Neuron (in vitro differentiated cells): ENCODE measurements around the gene KCNH6.
A peak's percentile ranks its signal among the peaks of the same experiment; 100 is the strongest.

Experiments used
- H2AFZ ChIP-seq: one replicate; pipeline ENCODE4 v1.6.1; 2013; ENCODE audit warnings: low read depth, mild to moderate bottlenecking, inconsistent platforms, low read length, moderate library complexity
- H3K27me3 ChIP-seq: one replicate; pipeline ENCODE4 v1.6.1; 2013; ENCODE audit warnings: low read length; ENCODE audit not compliant: insufficient read depth
- H3K36me3 ChIP-seq: one replicate; pipeline ENCODE4 v1.6.1; 2013; ENCODE audit warnings: low read length; ENCODE audit not compliant: insufficient read depth
- H3K4me1 ChIP-seq: one replicate; pipeline ENCODE4 v1.6.1; 2013; ENCODE audit warnings: low read length; ENCODE audit not compliant: insufficient read depth
- H3K4me3 ChIP-seq: 2 replicates; pipeline ENCODE4 v1.5.1; 2013; ENCODE audit warnings: mild to moderate bottlenecking, low read length, moderate library complexity
- H3K9me3 ChIP-seq: one replicate; pipeline ENCODE4 v1.6.1; 2013; ENCODE audit warnings: low read length

The KCNH6 gene

GRCh38 chr17:63549946-63550816 is 27.0 kb downstream of the KCNH6 start, which contains the start of gene DCAF7:
DCAF7 (plus strand) TSS chr17:63550477; CDS start chr17:63550678, 201 bp downstream.
- H2AFZ ChIP-seq: peak within 1 kb of the TSS; percentile 55
- H3K4me1 ChIP-seq: peaks cover 15% of the 10 kb centered on the region
- peak within 1 kb of the TSS; percentile 94 for H3K4me3 ChIP-seq
- no peaks in the 10 kb centered on the region for H3K27me3 ChIP-seq
- no peaks in the 10 kb centered on the region for H3K36me3 ChIP-seq
- no peaks in the 10 kb centered on the region for H3K9me3 ChIP-seq

- peak overlapping the region; percentile 94 for H3K4me3 ChIP-seq
Observed at GRCh38 chr17:63550817-63551639, 27.9 kb downstream of the KCNH6 start.

GRCh38 chr17:63552211-63552610 is 29.1 kb downstream of the KCNH6 start:
- Histone ChIP-seq H3K4me3 (peak overlapping the region; percentile 94), H3K9me3 (no peaks in the 10 kb centered on the region), H2AFZ (no peak overlapping the region), H3K27me3 (no peaks in the 10 kb centered on the region), H3K4me1 (peaks cover 15% of the 10 kb centered on the region), H3K36me3 (no peaks in the 10 kb centered on the region)

More at GRCh38 chr17:63550817-63551639, 27.9 kb downstream of the KCNH6 start:
- Histone ChIP-seq H2AFZ (peak overlapping the region; percentile 44), H3K4me1 (peaks cover 15% of the 10 kb centered on the region), H3K27me3 (no peaks in the 10 kb centered on the region), H3K36me3 (no peaks in the 10 kb centered on the region), H3K9me3 (no peaks in the 10 kb centered on the region)

- Histone ChIP-seq H2AFZ (no peak overlapping the region), H3K4me3 (no peak overlapping the region), H3K36me3 (no peaks in the 10 kb centered on the region), H3K4me1 (peaks cover 15% of the 10 kb centered on the region), H3K27me3 (no peaks in the 10 kb centered on the region), H3K9me3 (no peaks in the 10 kb centered on the region)
Observed at GRCh38 chr17:63555500-63556156, 32.5 kb downstream of the KCNH6 start.

GRCh38 chr17:63557416-63557815 is 34.3 kb downstream of the KCNH6 start:
- Histone ChIP-seq H3K4me3 (no peak overlapping the region), H3K4me1 (peaks cover 10% of the 10 kb centered on the region), H3K9me3 (no peaks in the 10 kb centered on the region), H3K27me3 (no peaks in the 10 kb centered on the region), H2AFZ (no peak overlapping the region), H3K36me3 (no peaks in the 10 kb centered on the region)

GRCh38 chr17:63558441-63558840 is 35.3 kb downstream of the KCNH6 start:
- Histone ChIP-seq H3K9me3 (no peaks in the 10 kb centered on the region), H3K4me1 (no peaks in the 10 kb centered on the region), H2AFZ (no peak overlapping the region), H3K27me3 (no peaks in the 10 kb centered on the region), H3K36me3 (no peaks in the 10 kb centered on the region), H3K4me3 (no peak overlapping the region)

GRCh38 chr17:63561819-63562218 is 38.7 kb downstream of the KCNH6 start:
- Histone ChIP-seq H3K36me3 (peaks cover 2% of the 10 kb centered on the region), H3K4me3 (no peak overlapping the region), H3K4me1 (no peaks in the 10 kb centered on the region), H3K9me3 (no peaks in the 10 kb centered on the region), H2AFZ (no peak overlapping the region), H3K27me3 (no peaks in the 10 kb centered on the region)

- peaks cover 2% of the 10 kb centered on the region for H3K36me3 ChIP-seq
- no peak overlapping the region for H2AFZ ChIP-seq
- no peaks in the 10 kb centered on the region for H3K4me1 ChIP-seq
- H3K4me3 ChIP-seq: no peak overlapping the region
- no peaks in the 10 kb centered on the region for H3K27me3 ChIP-seq
- no peaks in the 10 kb centered on the region for H3K9me3 ChIP-seq
Observed at GRCh38 chr17:63563339-63563738, 40.2 kb downstream of the KCNH6 start.

- Histone ChIP-seq H3K9me3 (no peaks in the 10 kb centered on the region), H3K4me1 (no peaks in the 10 kb centered on the region), H3K27me3 (no peaks in the 10 kb centered on the region), H2AFZ (no peak overlapping the region), H3K4me3 (no peak overlapping the region), H3K36me3 (peaks cover 2% of the 10 kb centered on the region)
Observed at GRCh38 chr17:63564562-63564961, 41.4 kb downstream of the KCNH6 start.

GRCh38 chr17:63567229-63567628 is 44.1 kb downstream of the KCNH6 start:
- Histone ChIP-seq H3K36me3 (peaks cover 2% of the 10 kb centered on the region), H2AFZ (no peak overlapping the region), H3K4me3 (no peak overlapping the region), H3K9me3 (no peaks in the 10 kb centered on the region), H3K27me3 (no peaks in the 10 kb centered on the region), H3K4me1 (no peaks in the 10 kb centered on the region)

GRCh38 chr17:63568563-63568962 is 45.4 kb downstream of the KCNH6 start:
- H3K36me3 ChIP-seq: peaks cover 2% of the 10 kb centered on the region
- no peaks in the 10 kb centered on the region for H3K4me1 ChIP-seq
- H2AFZ ChIP-seq: no peak overlapping the region
- H3K9me3 ChIP-seq: no peaks in the 10 kb centered on the region
- H3K27me3 ChIP-seq: no peaks in the 10 kb centered on the region
- H3K4me3 ChIP-seq: no peak overlapping the region

GRCh38 chr17:63571632-63572310 is 48.6 kb downstream of the KCNH6 start:
- no peaks in the 10 kb centered on the region for H3K27me3 ChIP-seq
- H3K4me3 ChIP-seq: no peak overlapping the region
- H2AFZ ChIP-seq: no peak overlapping the region
- H3K9me3 ChIP-seq: no peaks in the 10 kb centered on the region
- no peaks in the 10 kb centered on the region for H3K4me1 ChIP-seq
- H3K36me3 ChIP-seq: no peaks in the 10 kb centered on the region
